HT-29 (cell line): ENCODE data around the gene TMEM131L. TPM values are rescaled to one million over a fixed set of nuclear protein-coding genes. Genes with fewer than 3 reads are reported as not detected.

Experiments
- DNase-seq: peaks from one replicate; pipeline ENCODE4 v3.0.0-alpha.2; 2015; ENCODE audit warnings: low spot score
- total RNA-seq: library from RNA; depleted of rRNA; stranded (reverse); fragments of >200 nt; shearing (Covaris generic); gene quantifications from 2 replicates; pipeline ENCODE4 v1.2.3, GENCODE V29; 2014

The TMEM131L gene
- total RNA-seq, 1 experiment from 2014 or later, result 6.3 TPM

GRCh38 chr4:153519687-153520086, 53.5 kb downstream of the TMEM131L start:
- no peak for DNase-seq

DNA sequence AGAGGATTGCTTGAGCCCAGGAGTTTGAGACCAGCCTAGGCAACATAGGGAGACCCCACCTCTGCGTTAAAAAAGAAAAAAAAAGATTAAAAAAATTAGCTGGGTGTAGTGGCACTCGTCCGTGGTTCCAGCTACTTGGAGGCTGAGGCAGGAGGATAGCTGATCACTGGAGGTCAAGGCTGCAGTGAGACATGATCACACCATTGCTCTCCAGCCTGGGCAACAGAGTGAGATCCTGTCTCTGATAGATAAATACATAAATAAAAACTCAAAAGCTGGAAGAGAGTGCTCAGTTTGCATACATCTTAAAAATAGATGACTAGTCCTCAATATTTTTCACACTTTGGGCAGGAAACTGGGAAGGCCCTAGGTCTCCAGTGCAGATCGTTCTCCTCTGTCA, 54.1 kb downstream of the TMEM131L start:
- DNase-seq, result no peak

GRCh38 chr4:153520801-153521329, 54.7 kb downstream of the TMEM131L start:
- DNase-seq, result no peak

- DNase-seq, result no peak
Measured at GRCh38 chr4:153521478-153521877, 55.3 kb downstream of the TMEM131L start.

- DNase-seq, result no peak
Measured at GRCh38 chr4:153521999-153522801, 56.0 kb downstream of the TMEM131L start.

DNA sequence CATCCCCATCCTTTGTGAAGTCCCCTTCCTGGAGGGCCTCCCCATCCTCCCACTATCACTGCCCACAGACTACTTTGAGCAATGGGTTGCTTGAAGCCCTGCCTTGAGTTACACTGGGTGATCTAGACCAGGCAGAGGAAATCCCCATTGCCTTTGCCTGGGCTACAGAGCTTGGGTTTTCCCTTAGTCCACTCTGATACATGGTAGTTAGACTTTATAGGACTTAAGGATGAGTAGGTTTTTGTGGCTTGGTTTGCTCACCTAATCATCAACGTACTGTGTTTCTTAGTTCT, 56.6 kb downstream of the TMEM131L start:
- no peak for DNase-seq

DNA sequence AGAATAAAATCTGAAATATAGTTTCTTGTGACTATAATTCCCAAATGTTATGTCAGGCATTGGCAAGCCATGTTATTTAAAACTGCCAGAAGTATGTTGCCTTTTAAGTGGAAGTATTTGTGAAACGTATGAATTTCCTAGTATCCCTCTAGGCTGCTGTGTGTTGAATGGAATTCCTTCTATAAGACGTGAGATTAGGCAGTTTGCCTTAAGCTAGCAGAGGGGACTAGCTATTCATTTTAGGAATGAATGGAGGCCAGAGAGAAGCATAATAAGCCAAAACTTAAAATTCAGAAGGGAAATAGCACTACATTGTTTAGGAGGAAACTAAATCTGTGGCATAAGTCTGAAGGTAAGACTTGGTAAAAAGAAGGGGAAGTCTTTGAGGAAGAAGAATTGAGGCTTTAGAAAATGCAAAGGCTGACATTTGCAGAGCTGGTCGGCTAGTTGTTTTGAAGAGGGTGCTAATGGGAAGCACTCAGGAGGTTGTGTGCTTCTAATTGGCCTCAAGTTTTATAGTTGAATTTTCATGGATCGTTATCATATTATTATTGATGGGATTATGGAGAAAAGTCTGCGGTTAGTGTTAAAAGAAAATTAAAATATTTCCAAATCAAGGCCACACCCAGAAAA, 57.1 kb downstream of the TMEM131L start:
- no peak for DNase-seq

- DNase-seq, result no peak
Measured at GRCh38 chr4:153523941-153524386, 57.8 kb downstream of the TMEM131L start.

DNA sequence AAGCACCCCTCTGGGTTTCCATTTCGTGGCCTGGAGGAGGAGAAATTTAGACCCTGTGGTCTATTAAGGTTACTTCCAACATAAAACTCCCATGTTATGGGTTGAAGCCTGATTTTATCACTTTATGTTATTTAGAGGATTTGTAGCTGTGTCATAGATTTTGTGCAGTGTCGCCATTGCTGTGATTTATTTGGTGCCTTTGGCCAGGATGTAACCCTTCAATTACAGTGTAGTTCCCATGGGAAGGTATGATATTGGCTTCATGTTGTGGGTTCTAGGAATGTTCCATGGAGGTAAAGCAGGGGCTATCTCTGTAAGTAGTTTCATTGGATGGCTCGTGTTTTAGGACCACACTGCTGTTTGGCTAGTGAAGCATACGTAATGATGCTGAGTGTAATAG, 58.5 kb downstream of the TMEM131L start:
- no peak for DNase-seq

GRCh38 chr4:153527690-153528089, 61.5 kb downstream of the TMEM131L start:
- no peak for DNase-seq

- no peak for DNase-seq
Measured at GRCh38 chr4:153528705-153529485, 62.7 kb downstream of the TMEM131L start.

GRCh38 chr4:153529646-153530045, 63.5 kb downstream of the TMEM131L start:
- DNase-seq, result no peak

- DNase-seq, result no peak
Measured at GRCh38 chr4:153530284-153530999, 64.3 kb downstream of the TMEM131L start.

- no peak for DNase-seq
Measured at GRCh38 chr4:153531000-153531358, 64.8 kb downstream of the TMEM131L start.

DNA sequence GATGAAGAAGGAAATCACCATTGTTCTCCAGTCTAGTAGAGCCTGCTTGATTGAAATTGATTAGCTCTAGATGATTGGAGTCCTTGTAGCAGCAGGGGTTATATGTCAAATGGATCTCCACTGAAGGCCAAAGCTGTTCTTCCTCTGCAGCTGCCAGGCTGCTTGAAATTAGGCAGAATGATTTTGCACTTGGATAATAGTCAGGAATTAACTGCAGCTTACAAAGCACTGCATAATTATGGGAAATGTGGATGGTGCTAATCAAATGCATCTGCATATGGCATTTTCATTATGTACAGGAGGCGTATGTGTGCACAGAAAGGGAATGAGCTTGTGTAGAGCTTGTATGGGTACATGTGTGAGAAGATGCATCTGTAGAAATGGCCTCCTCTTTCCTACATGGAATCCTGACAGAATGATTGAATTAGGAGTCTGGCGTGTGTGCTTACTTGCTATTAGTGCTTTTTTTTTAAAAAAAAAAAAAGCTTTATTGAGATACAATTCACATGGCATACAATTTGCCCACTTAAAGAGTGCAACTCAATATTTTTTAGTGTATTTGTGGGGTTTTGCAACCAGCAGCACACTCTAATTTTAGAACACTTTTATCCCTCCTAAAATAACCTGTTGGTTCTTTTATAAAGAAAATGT, 65.9 kb downstream of the TMEM131L start:
- DNase-seq, result no peak

GRCh38 chr4:153532636-153533035, 66.5 kb downstream of the TMEM131L start:
- DNase-seq, result no peak

GRCh38 chr4:153533387-153533786, 67.2 kb downstream of the TMEM131L start:
- no peak for DNase-seq

DNA sequence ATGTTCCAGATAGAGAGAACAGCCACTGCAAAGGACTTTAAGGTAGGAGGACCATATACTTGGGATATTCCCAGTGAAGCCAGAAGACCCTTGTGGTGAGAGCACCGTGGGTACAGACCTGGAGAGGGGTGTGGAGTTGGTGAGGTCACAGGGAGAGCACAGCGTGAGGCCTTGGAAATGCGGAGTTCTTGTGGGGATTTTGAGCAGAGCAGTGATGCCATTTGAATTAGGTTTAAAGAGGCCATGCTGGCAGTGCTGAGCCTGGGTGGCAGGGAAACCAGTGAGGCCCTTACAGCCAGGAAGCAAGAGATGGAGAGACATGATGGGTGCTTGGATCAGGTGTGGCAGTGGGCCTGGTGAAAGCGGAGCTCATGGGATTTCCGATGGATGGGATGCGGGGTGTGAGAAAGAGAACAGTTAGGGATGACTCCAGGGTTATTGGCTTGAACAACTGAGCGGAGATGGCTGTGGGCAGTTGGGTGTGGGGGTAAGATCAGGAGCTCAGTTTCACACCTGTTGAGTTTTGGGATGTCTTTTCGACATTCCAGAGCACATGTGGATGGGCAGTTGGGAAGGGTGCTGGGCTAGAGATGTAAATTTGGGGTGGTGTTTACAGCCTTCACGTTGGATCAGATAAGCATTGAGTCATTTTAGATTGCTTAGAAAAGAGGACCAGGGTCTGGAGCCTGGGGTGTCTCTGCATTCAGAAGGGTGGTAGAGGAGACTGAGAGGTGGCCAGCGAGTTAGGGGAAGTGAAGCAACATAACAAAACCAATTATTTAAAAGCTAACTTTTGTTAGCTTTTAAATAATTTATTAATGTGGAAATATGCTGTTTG, 68.9 kb downstream of the TMEM131L start:
- no peak for DNase-seq

DNA sequence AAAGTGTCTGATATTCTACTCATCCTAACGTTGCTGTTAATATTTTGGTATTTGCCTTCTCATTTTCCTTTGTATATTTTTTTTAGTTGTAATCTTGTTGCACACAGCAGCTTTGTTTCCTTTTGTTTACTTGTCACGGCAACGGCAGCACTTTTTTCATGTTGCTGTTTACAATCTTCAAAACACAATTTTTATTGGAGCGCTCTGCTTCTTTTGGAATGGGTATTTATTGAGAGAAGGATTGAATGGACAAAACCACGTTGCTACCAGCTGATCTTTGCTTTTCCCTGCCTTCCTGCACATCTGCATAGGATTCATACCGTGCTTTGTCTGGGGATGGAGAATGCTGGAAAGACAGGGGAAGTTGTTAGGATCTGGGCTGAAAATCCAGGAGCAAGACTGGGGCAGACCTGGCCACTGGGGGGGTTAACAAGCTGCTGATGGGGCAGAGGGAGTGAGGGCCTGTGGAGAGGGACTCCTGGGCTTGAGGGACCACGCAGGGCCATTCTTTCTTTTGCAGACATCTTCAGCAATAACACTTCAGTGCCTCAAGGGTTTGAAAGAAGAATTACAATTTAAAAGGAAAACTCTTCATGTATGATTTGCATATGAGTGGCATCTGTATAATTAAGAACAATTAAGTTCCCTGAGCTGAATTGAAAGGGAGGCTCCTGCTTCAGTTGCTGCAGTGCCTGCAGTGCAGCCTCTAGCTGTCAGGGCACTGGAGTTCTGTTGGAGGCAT, 69.8 kb downstream of the TMEM131L start:
- peak; percentile 6 for DNase-seq
